HEK293 (cell line): ENCODE results near the gene GNAT1.

ENCODE experiments used
- MYNN ChIP-seq: fragments of 450-650 bp; formaldehyde crosslinking; IDR thresholded peaks from 2 replicates; pipeline ENCODE4 v1.5.1; 2016; ENCODE audit warnings: missing biosample characterization, missing genetic modification characterization, borderline replicate concordance
- TF ChIP-seq, protein P1 (sequence below): fragments of 450-650 bp; formaldehyde crosslinking; IDR thresholded peaks from 2 replicates; pipeline ENCODE4 v1.5.1; 2016; ENCODE audit warnings: missing biosample characterization, missing genetic modification characterization

DNA sequence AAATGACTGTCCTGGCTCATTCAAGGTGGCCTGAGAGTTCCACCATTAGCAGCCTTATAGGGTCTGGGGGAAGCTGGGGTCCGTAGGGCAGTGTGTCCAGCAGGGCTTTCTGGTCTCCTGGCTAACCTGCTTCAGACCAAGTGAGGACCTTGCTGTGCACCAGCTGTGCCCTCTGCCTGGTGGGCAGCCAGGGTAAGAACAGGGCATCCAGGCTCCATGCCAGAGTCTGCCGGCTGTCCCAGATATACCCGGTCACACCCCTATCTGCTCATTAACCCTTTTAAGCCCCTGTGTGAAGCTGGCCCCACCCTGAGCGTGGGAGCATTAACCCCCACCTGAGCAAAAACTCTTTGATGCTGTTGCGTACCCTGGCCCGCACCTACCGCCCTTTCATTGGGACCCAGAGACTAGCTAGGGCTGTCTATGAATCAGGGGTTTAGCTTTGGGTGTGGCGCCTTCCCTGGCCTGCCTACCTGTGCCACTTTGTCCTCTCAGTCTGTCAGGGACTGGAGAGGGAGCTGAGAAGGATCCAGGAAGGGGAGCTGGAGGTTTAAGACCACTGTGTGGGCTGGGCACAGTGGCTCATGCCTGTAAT lies 18.7 kb upstream of the GNAT1 start:
- TF ChIP-seq MYNN (tag by site-specific recombination), result no peak
- TF ChIP-seq, protein P1, sequence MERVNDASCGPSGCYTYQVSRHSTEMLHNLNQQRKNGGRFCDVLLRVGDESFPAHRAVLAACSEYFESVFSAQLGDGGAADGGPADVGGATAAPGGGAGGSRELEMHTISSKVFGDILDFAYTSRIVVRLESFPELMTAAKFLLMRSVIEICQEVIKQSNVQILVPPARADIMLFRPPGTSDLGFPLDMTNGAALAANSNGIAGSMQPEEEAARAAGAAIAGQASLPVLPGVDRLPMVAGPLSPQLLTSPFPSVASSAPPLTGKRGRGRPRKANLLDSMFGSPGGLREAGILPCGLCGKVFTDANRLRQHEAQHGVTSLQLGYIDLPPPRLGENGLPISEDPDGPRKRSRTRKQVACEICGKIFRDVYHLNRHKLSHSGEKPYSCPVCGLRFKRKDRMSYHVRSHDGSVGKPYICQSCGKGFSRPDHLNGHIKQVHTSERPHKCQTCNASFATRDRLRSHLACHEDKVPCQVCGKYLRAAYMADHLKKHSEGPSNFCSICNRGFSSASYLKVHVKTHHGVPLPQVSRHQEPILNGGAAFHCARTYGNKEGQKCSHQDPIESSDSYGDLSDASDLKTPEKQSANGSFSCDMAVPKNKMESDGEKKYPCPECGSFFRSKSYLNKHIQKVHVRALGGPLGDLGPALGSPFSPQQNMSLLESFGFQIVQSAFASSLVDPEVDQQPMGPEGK, result no peak
